Dendritic cell treated with granulocyte-macrophage colony-stimulating factor and Interleukin-4, amounts not matched to agents 40 ng/mL and 50 ng/mL, for 4 days (primary cell): ENCODE results near the gene ACE2.

ENCODE experiments used
- H3K27ac Mint-ChIP-seq: one replicate; pipeline ENCODE4 v1.8.0; 2022; ENCODE audit warnings: mild to moderate bottlenecking, mixed read lengths
- H3K27me3 Mint-ChIP-seq: one replicate; pipeline ENCODE4 v1.8.0; 2022; ENCODE audit warnings: mild to moderate bottlenecking, mixed read lengths
- H3K36me3 Mint-ChIP-seq: one replicate; pipeline ENCODE4 v1.8.0; 2022; ENCODE audit warnings: low read depth, mixed read lengths
- H3K4me1 Mint-ChIP-seq: one replicate; pipeline ENCODE4 v1.8.0; 2022; ENCODE audit warnings: low read depth, mixed read lengths
- H3K4me3 Mint-ChIP-seq: one replicate; pipeline ENCODE4 v1.8.0; 2022; ENCODE audit warnings: mild to moderate bottlenecking, moderate library complexity, mixed read lengths
- H3K9me3 Mint-ChIP-seq: one replicate; pipeline ENCODE4 v1.8.0; 2022; ENCODE audit warnings: mixed read lengths
- intact Hi-C: fragments of 100-400 bp; cut with micrococcal nuclease; formaldehyde crosslinking; loops from one replicate; pipeline ENCODE4 v1.15.0; 2022

ACE2 gene

DNA sequence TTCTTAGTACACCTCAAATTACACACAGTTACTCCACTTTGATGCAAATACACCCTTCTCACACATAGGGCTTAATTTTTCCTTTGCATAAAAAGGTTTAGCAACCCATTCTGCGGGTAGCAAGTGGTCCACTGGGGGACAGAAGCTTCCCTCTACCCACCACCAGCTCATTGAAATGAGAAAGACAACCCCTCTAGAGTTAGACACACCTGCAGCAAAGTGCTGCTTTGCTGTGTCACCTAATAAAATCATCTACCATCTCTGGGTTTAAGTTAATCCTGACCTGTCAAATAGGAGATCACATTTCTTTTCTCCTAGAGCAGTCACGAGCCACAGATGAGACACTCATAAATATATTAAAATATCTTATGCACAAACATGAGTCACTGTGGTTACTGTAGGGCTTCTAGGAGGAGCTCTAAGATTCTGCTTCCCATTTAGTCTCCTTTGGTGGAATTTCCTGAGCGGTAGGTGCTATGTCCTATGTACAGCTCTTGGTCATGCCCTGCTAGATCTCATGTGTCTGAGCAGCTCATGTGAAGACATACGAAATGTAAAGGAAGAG is 88.3 kb downstream of the ACE2 start:
- H3K27ac Mint-ChIP-seq = no peak overlapping the region
- no peaks in the 10 kb centered on the region for H3K4me1 Mint-ChIP-seq
- H3K9me3 Mint-ChIP-seq = no peaks in the 10 kb centered on the region
- H3K36me3 Mint-ChIP-seq = no peaks in the 10 kb centered on the region
- intact Hi-C loops = no loop called here
- no peaks in the 10 kb centered on the region for H3K27me3 Mint-ChIP-seq
- no peak overlapping the region for H3K4me3 Mint-ChIP-seq

DNA sequence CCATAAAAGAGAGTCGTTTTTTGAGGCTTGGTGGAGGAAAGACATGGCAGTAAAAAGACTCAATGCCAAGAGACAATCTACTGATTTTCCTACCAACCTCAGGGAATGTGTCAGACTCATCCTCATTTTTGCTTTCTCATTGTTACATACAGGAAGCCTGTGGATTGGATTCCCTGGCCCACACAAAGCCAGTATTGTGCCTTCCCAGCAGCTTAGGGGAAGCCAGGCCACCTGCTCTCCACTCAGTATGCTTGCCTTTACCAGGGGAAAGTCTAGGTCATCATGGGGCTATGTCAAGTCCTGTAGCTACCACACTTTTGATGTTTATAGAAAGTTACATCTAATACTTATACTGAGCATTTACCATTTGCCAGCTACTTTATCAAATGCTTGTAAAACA is 89.2 kb downstream of the ACE2 start:
- no peaks in the 10 kb centered on the region for H3K9me3 Mint-ChIP-seq
- H3K4me1 Mint-ChIP-seq = no peaks in the 10 kb centered on the region
- no peaks in the 10 kb centered on the region for H3K27me3 Mint-ChIP-seq
- no peak overlapping the region for H3K4me3 Mint-ChIP-seq
- no peaks in the 10 kb centered on the region for H3K36me3 Mint-ChIP-seq
- intact Hi-C loops = no loop called here
- H3K27ac Mint-ChIP-seq = no peak overlapping the region
